IMR-90 (cell line): ENCODE measurements around the gene SLC16A9.

ENCODE experiments used
- SMC3 ChIP-seq: fragments of 150-350 bp; IDR thresholded peaks from 2 replicates; pipeline ENCODE4 v1.6.1; 2016; ENCODE audit warnings: low read depth, mild to moderate bottlenecking, antibody characterized with exemption, low read length, moderate library complexity
- USF2 ChIP-seq: fragments of 150-350 bp; IDR thresholded peaks from 2 replicates; pipeline ENCODE4 v1.6.1; 2017; ENCODE audit warnings: mild to moderate bottlenecking, antibody characterized with exemption, low read length, low read depth
- TF ChIP-seq, protein P1 (sequence below): conservative IDR thresholded peaks from 2 replicates; pipeline ENCODE4 v1.5.1; 2012; ENCODE audit warnings: mild to moderate bottlenecking, low read depth, low read length, improper control_type of control experiment

DNA sequence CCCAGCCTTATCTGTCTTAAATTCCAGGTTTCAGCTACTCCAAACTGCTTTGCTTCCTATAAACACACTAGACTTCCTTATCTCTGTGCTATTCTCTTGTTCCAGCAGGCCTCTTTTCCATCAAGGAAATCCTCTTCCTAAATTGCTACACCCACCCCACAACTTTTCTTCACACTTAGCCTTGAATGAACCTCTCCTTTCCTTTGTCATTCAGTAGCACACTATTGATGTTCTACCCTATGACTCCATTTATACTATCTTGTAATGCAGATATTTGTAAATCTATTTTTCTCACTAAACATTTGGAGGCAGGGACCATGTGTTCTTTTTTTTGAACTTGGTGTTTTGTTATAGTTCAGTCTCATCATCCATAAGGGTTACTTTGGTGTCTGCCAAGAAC is 3.7 kb downstream of the SLC16A9 start:
- TF ChIP-seq USF2 = no peak
- TF ChIP-seq SMC3 = no peak
- TF ChIP-seq, protein P1, sequence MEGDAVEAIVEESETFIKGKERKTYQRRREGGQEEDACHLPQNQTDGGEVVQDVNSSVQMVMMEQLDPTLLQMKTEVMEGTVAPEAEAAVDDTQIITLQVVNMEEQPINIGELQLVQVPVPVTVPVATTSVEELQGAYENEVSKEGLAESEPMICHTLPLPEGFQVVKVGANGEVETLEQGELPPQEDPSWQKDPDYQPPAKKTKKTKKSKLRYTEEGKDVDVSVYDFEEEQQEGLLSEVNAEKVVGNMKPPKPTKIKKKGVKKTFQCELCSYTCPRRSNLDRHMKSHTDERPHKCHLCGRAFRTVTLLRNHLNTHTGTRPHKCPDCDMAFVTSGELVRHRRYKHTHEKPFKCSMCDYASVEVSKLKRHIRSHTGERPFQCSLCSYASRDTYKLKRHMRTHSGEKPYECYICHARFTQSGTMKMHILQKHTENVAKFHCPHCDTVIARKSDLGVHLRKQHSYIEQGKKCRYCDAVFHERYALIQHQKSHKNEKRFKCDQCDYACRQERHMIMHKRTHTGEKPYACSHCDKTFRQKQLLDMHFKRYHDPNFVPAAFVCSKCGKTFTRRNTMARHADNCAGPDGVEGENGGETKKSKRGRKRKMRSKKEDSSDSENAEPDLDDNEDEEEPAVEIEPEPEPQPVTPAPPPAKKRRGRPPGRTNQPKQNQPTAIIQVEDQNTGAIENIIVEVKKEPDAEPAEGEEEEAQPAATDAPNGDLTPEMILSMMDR = no peak
